Activated CD8-positive, alpha-beta memory T cell treated with anti-CD3 and anti-CD28 coated beads for 1 hour (primary cell): ENCODE results near the gene FGB.

Experiments
- DNase-seq, 2 donors: peaks; one replicate each; pipeline ENCODE4 v3.0.0-alpha.2; 2020; ENCODE audit warnings: low read depth in 1 of 2; ENCODE audit errors: extremely low read depth in 1 of 2

The FGB gene

GRCh38 chr4:154617820-154618317, 55.1 kb downstream of the FGB start:
- no peak for DNase-seq

GRCh38 chr4:154618708-154619315, 56.0 kb downstream of the FGB start:
- no peak for DNase-seq

- DNase-seq = no peak
Measured at GRCh38 chr4:154620111-154620510, 57.3 kb downstream of the FGB start.
